ENCODE results near the gene NPM1.

- no peak for TF ChIP-seq CTCF (IDR thresholded peaks at IDR 0.05 in 8 of 11, conservative IDR thresholded peaks at IDR 0.05 in 3 of 11)
- peak in 1 of 3 donors; percentile 3 for TF ChIP-seq POLR2AphosphoS5 (IDR thresholded peaks at IDR 0.05)
- TF ChIP-seq POLR2A (IDR thresholded peaks at IDR 0.05) = no peak
Measured at GRCh38 chr5:171413153-171413910, 25.7 kb downstream of the NPM1 start.

All from spleen (tissue), 7 donors.